ENCODE data around the gene ZNRF2.

- no peak for TF ChIP-seq CTCF (IDR thresholded peaks at IDR 0.05; ENCODE audit: insufficient read depth, low read length, poor library complexity, severe bottlenecking)
- TF ChIP-seq EZH2phosphoT487 (conservative IDR thresholded peaks at IDR 0.05; ENCODE audit: low read length): no peak
Observed at GRCh38 chr7:30249316-30249715, 35.1 kb upstream of the ZNRF2 start.

Measured in SU-DHL-6 (cell line).